Right atrium auricular region (tissue), 2 donors: ENCODE results near the gene OSBPL3. TPM values are rescaled to one million over a fixed set of nuclear protein-coding genes. Genes with fewer than 3 reads are reported as not detected.
A peak's percentile ranks its signal among the peaks of the same experiment; 100 is the strongest.

Source experiments
- DNase-seq: peaks from one replicate; pipeline ENCODE4 v3.0.0-alpha.2; 2019; ENCODE audit warnings: low spot score
- H3K27ac ChIP-seq, 2 donors: fragments of 200-600 bp; sonication (generic); 1 replicate in 1 of 2; 2 replicates in 1 of 2; pipeline ENCODE4 v1.5.1; 2016 to 2019
- H3K27me3 ChIP-seq, 2 donors: fragments of 200-600 bp; sonication (generic); one replicate each; pipeline versions ENCODE4 v1.5.1 to v1.6.0; 2017 to 2019
- H3K36me3 ChIP-seq: fragments of 200-600 bp; sonication (generic); one replicate; pipeline ENCODE4 v1.5.1; 2016
- H3K4me1 ChIP-seq, 2 donors: fragments of 200-600 bp; sonication (generic); one replicate each; pipeline versions ENCODE4 v1.5.1 to v1.6.0; 2017 to 2019
- H3K4me3 ChIP-seq, 2 donors: fragments of 200-600 bp; sonication (generic); 1 replicate in 1 of 2; 2 replicates in 1 of 2; pipeline ENCODE4 v1.5.1; 2017 to 2019; ENCODE audit warnings: mild to moderate bottlenecking in 1 of 2, moderate library complexity in 1 of 2
- H3K9me3 ChIP-seq, 2 donors: fragments of 200-600 bp; sonication (generic); one replicate each; pipeline ENCODE4 v1.5.1; 2019
- total RNA-seq, 2 donors: library from RNA; depleted of rRNA; stranded (reverse); fragments of >200 nt; gene quantifications; one replicate each; pipeline ENCODE4 v1.1.0, GENCODE V29; 2016
- TF ChIP-seq, protein P1 (sequence below), 2 donors: fragments of 200-600 bp; sonication (generic); IDR thresholded peaks; one replicate each; pipeline ENCODE4 v1.5.1; 2019; ENCODE audit warnings: antibody characterized with exemption in 2 of 2

The OSBPL3 gene
- total RNA-seq, 2 donors from 2014 or later = 4.8 to 6.7 TPM

DNA sequence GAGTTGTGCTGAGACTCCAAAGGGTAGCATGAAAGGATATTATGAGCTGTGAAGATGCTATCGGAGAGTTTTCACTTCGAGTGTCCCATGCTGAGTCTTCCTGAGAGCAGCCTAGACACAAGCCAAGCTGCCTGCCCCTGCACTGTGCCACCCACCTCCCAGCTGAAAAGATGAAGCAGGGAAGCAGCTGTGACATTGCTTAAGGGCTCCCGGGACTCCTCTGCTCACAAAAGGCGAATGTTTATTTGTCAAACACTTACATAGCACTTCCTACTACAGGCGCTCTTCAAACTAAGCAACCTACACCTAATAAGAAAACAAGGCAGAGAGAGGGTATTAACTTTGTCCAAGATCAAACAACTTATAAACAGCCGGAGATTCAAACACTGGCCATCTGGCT, 95.6 kb downstream of the OSBPL3 start:
- no peak overlapping the region for H3K4me3 ChIP-seq
- DNase-seq = no peak
- TF ChIP-seq, protein P1, sequence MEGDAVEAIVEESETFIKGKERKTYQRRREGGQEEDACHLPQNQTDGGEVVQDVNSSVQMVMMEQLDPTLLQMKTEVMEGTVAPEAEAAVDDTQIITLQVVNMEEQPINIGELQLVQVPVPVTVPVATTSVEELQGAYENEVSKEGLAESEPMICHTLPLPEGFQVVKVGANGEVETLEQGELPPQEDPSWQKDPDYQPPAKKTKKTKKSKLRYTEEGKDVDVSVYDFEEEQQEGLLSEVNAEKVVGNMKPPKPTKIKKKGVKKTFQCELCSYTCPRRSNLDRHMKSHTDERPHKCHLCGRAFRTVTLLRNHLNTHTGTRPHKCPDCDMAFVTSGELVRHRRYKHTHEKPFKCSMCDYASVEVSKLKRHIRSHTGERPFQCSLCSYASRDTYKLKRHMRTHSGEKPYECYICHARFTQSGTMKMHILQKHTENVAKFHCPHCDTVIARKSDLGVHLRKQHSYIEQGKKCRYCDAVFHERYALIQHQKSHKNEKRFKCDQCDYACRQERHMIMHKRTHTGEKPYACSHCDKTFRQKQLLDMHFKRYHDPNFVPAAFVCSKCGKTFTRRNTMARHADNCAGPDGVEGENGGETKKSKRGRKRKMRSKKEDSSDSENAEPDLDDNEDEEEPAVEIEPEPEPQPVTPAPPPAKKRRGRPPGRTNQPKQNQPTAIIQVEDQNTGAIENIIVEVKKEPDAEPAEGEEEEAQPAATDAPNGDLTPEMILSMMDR (IDR thresholded peaks at IDR 0.05) = no peak
- no peaks in the 10 kb centered on the region for H3K4me1 ChIP-seq
- no peaks in the 10 kb centered on the region for H3K27me3 ChIP-seq
- H3K36me3 ChIP-seq = no peaks in the 10 kb centered on the region
- no peak overlapping the region for H3K27ac ChIP-seq
- no peaks in the 10 kb centered on the region for H3K9me3 ChIP-seq

- no peak for DNase-seq
- TF ChIP-seq, protein P1 (IDR thresholded peaks at IDR 0.05) = no peak
- no peak overlapping the region for H3K4me3 ChIP-seq
- H3K4me1 ChIP-seq = no peaks in the 10 kb centered on the region
- H3K36me3 ChIP-seq = no peaks in the 10 kb centered on the region
- no peaks in the 10 kb centered on the region for H3K9me3 ChIP-seq
- no peak overlapping the region for H3K27ac ChIP-seq
- H3K27me3 ChIP-seq = no peaks in the 10 kb centered on the region
These were observed 96.4 kb downstream of the OSBPL3 start for GRCh38 chr7:24883622-24884013.

DNA sequence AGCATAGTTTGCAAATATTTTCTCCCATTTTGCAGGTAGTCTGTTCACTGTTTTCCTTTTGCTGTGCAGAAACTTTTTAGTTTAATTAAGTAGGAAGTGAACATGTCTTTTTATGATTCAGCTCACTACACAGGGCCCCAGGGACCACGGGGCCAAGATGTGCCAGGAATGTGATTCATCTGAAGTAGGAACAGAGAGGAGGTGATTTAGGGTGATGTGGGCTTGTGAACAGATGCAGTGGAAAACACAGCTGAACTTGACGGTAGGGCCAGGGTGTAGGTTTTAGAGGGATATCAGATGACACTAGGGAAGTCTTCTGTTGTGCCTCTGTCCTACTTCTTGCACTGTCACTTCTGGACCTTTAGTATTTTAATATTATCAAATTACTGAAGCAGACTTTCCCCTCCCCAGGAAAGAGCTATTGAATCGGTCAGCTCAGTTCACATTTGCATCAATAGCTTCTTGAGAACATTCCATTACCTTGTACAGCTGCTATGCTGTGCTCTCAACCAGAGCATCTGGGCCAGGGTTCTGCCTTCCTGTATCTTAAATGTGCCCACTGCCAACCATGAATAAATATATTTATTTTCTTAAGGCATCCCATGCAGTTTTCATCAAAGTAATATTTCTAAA, 96.9 kb downstream of the OSBPL3 start:
- Histone ChIP-seq H3K4me3 (no peak overlapping the region), H3K36me3 (no peaks in the 10 kb centered on the region), H3K4me1 (no peaks in the 10 kb centered on the region), H3K27ac (no peak overlapping the region), H3K9me3 (no peaks in the 10 kb centered on the region), H3K27me3 (no peaks in the 10 kb centered on the region)
- peak; percentile 77 for DNase-seq
- TF ChIP-seq, protein P1 (IDR thresholded peaks at IDR 0.05) = no peak

GRCh38 chr7:24881623-24882022, 98.4 kb downstream of the OSBPL3 start:
- Histone ChIP-seq H3K27me3 (no peaks in the 10 kb centered on the region), H3K27ac (no peak overlapping the region), H3K4me1 (no peaks in the 10 kb centered on the region), H3K9me3 (no peaks in the 10 kb centered on the region), H3K4me3 (no peak overlapping the region), H3K36me3 (no peaks in the 10 kb centered on the region)
- no peak for DNase-seq
- TF ChIP-seq, protein P1 (IDR thresholded peaks at IDR 0.05) = no peak

DNA sequence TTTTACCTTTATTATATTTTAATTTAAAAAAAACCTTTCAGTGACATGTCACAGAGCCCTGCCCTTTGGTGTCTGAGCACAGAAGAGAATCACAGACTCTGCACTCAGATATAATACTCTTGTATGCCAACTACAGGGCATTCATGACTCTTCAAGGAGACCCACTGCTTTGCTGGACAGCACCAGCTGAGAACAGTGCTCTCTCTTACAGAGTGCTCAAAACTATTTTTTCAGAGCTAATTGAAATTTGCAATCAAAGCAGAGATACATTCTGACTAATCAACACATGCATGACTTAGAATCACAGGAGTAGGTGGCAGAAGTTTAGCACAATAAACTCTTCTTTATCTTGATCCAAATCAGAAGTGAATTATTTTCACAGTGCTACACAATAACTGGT, 99.1 kb downstream of the OSBPL3 start:
- TF ChIP-seq, protein P1 (IDR thresholded peaks at IDR 0.05) = no peak
- Histone ChIP-seq H3K27ac (no peak overlapping the region), H3K36me3 (no peaks in the 10 kb centered on the region), H3K27me3 (no peaks in the 10 kb centered on the region), H3K9me3 (no peaks in the 10 kb centered on the region), H3K4me1 (no peaks in the 10 kb centered on the region), H3K4me3 (no peak overlapping the region)
- DNase-seq = no peak

GRCh38 chr7:24879291-24879690, 100.7 kb downstream of the OSBPL3 start:
- Histone ChIP-seq H3K27ac (no peak overlapping the region), H3K36me3 (no peaks in the 10 kb centered on the region), H3K27me3 (no peaks in the 10 kb centered on the region), H3K9me3 (no peaks in the 10 kb centered on the region), H3K4me3 (no peak overlapping the region), H3K4me1 (no peaks in the 10 kb centered on the region)
- TF ChIP-seq, protein P1 (IDR thresholded peaks at IDR 0.05) = no peak
- no peak for DNase-seq
